HCT116 (cell line): ENCODE results near the gene DAZAP1. TPM values are rescaled to one million over a fixed set of nuclear protein-coding genes. Genes with fewer than 3 reads are reported as not detected.

Experiments used
- ATAC-seq: fragments of 200-7000 bp; cut with Tn5 transposase; 2 replicates; pipeline ENCODE4 v1.9.1; 2020; ENCODE audit warnings: mild to moderate bottlenecking, moderate library complexity
- BruUV-seq: library from RNA; stranded (reverse); fragments of 400-500 nt; replicated peaks from 2 replicates; lab custom pipeline; 2021; lab: Mats Ljungman, UMichigan
- CTCF ChIA-PET: fragments of 300-600 bp; sonication (Branson Sonifier 250); formaldehyde crosslinking; loops from one replicate; lab custom pipeline; 2021; ENCODE audit warnings: antibody characterized with exemption; lab: Charles Lee
- POLR2A ChIA-PET: fragments of 300-600, 350-600 bp; sonication (Branson Sonifier 250); formaldehyde crosslinking; loops from one replicate; lab custom pipeline; 2021; ENCODE audit warnings: antibody characterized with exemption; lab: Charles Lee
- RAD21 ChIA-PET, 2 experiments: fragments of 300-600 bp; sonication (Branson Sonifier 250); formaldehyde crosslinking; loops; one replicate each; lab custom pipeline; 2023; ENCODE audit warnings: low total read pairs in 2 of 2; ENCODE audit not compliant: uncharacterized antibody in 2 of 2, unreplicated experiment in 2 of 2, low non-redundant PET in 1 of 2; lab: Charles Lee
- DNase-seq: peaks from one replicate; pipeline ENCODE4 v3.0.0-alpha.2; 2010; ENCODE audit warnings: low read depth, low spot score
- H2AFZ ChIP-seq: fragments of 200-600 bp; shearing (Covaris generic), sonication (generic); 2 replicates; pipeline ENCODE4 v1.6.1; 2017; ENCODE audit warnings: low read depth, mixed run types, mixed read lengths, antibody characterized with exemption, low read length; ENCODE audit not compliant: poor library complexity, severe bottlenecking
- H3K27ac ChIP-seq: 2 replicates; pipeline ENCODE4 v1.5.1; 2012; ENCODE audit warnings: low read depth, low read length
- H3K27me3 ChIP-seq: fragments of 200-600 bp; sonication (generic); 2 replicates; pipeline ENCODE4 v1.6.1; 2016; ENCODE audit warnings: mixed run types, low read length, mixed read lengths; ENCODE audit not compliant: insufficient read depth
- H3K36me3 ChIP-seq, 2 experiments: fragments of 200-500 bp in 1 of 2; fragments of 200-600 bp in 1 of 2; sonication (Bioruptor generic) in 1 of 2; sonication (generic) in 1 of 2; 2 replicates each; pipeline versions ENCODE4 v1.5.1 to v1.6.1; 2014 to 2016; ENCODE audit warnings: low read length in 2 of 2, inconsistent platforms in 1 of 2, mixed read lengths in 1 of 2, mixed run types in 1 of 2; ENCODE audit not compliant: insufficient read depth in 2 of 2, control insufficient read depth in 1 of 2
- H3K4me1 ChIP-seq, 2 experiments: fragments of 200-600 bp in 1 of 2; sonication (generic) in 1 of 2; 2 replicates each; pipeline versions ENCODE4 v1.5.1 to v1.6.1; 2012 to 2017; ENCODE audit warnings: low read length in 2 of 2, inconsistent platforms in 1 of 2, mild to moderate bottlenecking in 1 of 2, mixed read lengths in 1 of 2, mixed run types in 1 of 2, moderate library complexity in 1 of 2; ENCODE audit not compliant: insufficient read depth in 2 of 2, control insufficient read depth in 1 of 2
- H3K4me2 ChIP-seq: fragments of 200-600 bp; sonication (generic); 2 replicates; pipeline ENCODE4 v1.6.1; 2017; ENCODE audit warnings: mixed run types, low read length, mixed read lengths
- H3K4me3 ChIP-seq, 2 experiments: fragments of 200-600 bp in 1 of 2; sonication (generic) in 1 of 2; replicated peaks in 1 of 2; 2 replicates each; pipeline ENCODE4 v1.5.1; 2011 to 2016; ENCODE audit warnings: low read length in 2 of 2, control low read depth in 1 of 2, low read depth in 1 of 2, mild to moderate bottlenecking in 1 of 2, mixed read lengths in 1 of 2, mixed run types in 1 of 2
- H3K79me2 ChIP-seq: fragments of 200-600 bp; sonication (generic); 2 replicates; pipeline ENCODE4 v1.6.1; 2017; ENCODE audit warnings: mild to moderate bottlenecking, mixed run types, low read length, moderate library complexity, mixed read lengths; ENCODE audit not compliant: insufficient read depth
- H3K9ac ChIP-seq: fragments of 200-600 bp; sonication (generic); 2 replicates; pipeline ENCODE4 v1.6.1; 2016; ENCODE audit warnings: low read length, mixed read lengths
- H3K9me2 ChIP-seq: fragments of 200-600 bp; sonication (generic), shearing (Covaris generic); 2 replicates; pipeline ENCODE4 v1.6.1; 2017; ENCODE audit warnings: mixed run types, mild to moderate bottlenecking, moderate library complexity; ENCODE audit not compliant: insufficient read depth
- H3K9me3 ChIP-seq, 2 experiments: fragments of 200-500 bp in 1 of 2; fragments of 200-600 bp in 1 of 2; sonication (Bioruptor generic) in 1 of 2; sonication (generic) in 1 of 2; 2 replicates each; pipeline ENCODE4 v1.6.1; 2014 to 2017; ENCODE audit warnings: low read length in 2 of 2, mixed read lengths in 2 of 2, inconsistent platforms in 1 of 2, low read depth in 1 of 2, mild to moderate bottlenecking in 1 of 2, mixed run types in 1 of 2, moderate library complexity in 1 of 2; ENCODE audit not compliant: control insufficient read depth in 1 of 2, insufficient read depth in 1 of 2
- H4K20me1 ChIP-seq: fragments of 200-600 bp; sonication (generic), shearing (Covaris generic); 2 replicates; pipeline ENCODE4 v1.6.1; 2017; ENCODE audit warnings: mixed run types, mild to moderate bottlenecking, moderate library complexity; ENCODE audit not compliant: insufficient read depth
- ATF3 ChIP-seq: IDR thresholded peaks from 2 replicates; pipeline ENCODE4 v1.6.1; 2012
- CEBPB ChIP-seq: IDR thresholded peaks from 2 replicates; pipeline ENCODE4 v1.6.1; 2012; ENCODE audit warnings: low read depth
- CTCF ChIP-seq, 3 experiments: fragments of 200-600 bp in 1 of 3; sonication (generic) in 1 of 3; IDR thresholded peaks in 2 of 3; conservative IDR thresholded peaks in 1 of 3; 2 replicates each; pipeline ENCODE4 v1.5.1; 2012 to 2017; ENCODE audit warnings: low read depth in 2 of 3, low read length in 2 of 3, antibody characterized with exemption in 1 of 3, borderline replicate concordance in 1 of 3, control low read depth in 1 of 3, mild to moderate bottlenecking in 1 of 3, mixed read lengths in 1 of 3, mixed run types in 1 of 3, moderate library complexity in 1 of 3; ENCODE audit not compliant: insufficient read depth in 1 of 3
- EGR1 ChIP-seq: IDR thresholded peaks from 2 replicates; pipeline ENCODE4 v1.6.1; 2012; ENCODE audit warnings: low read depth
- ELF1 ChIP-seq: IDR thresholded peaks from 2 replicates; pipeline ENCODE4 v1.6.1; 2012; ENCODE audit warnings: low read depth, borderline replicate concordance
- EZH2phosphoT487 ChIP-seq: fragments of 200-600 bp; IDR thresholded peaks from 2 replicates; pipeline ENCODE4 v1.6.1; 2018; ENCODE audit warnings: antibody characterized with exemption, borderline replicate concordance
- FOSL1 ChIP-seq: IDR thresholded peaks from 2 replicates; pipeline ENCODE4 v1.6.1; 2012; ENCODE audit warnings: low read depth
- MAX ChIP-seq: IDR thresholded peaks from 2 replicates; pipeline ENCODE4 v1.6.1; 2012
- POLR2A ChIP-seq: IDR thresholded peaks from 2 replicates; pipeline ENCODE4 v1.7.0; 2011; ENCODE audit warnings: borderline replicate concordance; ENCODE audit not compliant: insufficient read depth, insufficient read length; ENCODE audit errors: extremely low read depth
- POLR2AphosphoS5 ChIP-seq: IDR thresholded peaks from 2 replicates; pipeline ENCODE4 v1.6.1; 2011; ENCODE audit warnings: mild to moderate bottlenecking, low read depth, low read length, moderate library complexity
- RAD21 ChIP-seq: IDR thresholded peaks from 2 replicates; pipeline ENCODE4 v1.6.1; 2012; ENCODE audit warnings: low read depth, mild to moderate bottlenecking
- SIN3A ChIP-seq: IDR thresholded peaks from 2 replicates; pipeline ENCODE4 v1.6.1; 2012; ENCODE audit warnings: low read depth
- SP1 ChIP-seq: IDR thresholded peaks from 2 replicates; pipeline ENCODE4 v1.6.1; 2012; ENCODE audit warnings: low read depth
- SRF ChIP-seq: IDR thresholded peaks from 2 replicates; pipeline ENCODE4 v1.6.1; 2012; ENCODE audit warnings: low read depth
- TCF7L2 ChIP-seq: IDR thresholded peaks from 2 replicates; pipeline ENCODE4 v1.7.0; 2011; ENCODE audit warnings: borderline replicate concordance, inconsistent platforms; ENCODE audit not compliant: insufficient read depth, insufficient read length; ENCODE audit errors: extremely low read depth
- ZFX ChIP-seq: fragments of 450-650 bp; IDR thresholded peaks from 2 replicates; pipeline ENCODE4 v1.6.1; 2017
- intact Hi-C: fragments of 100-400 bp; cut with micrococcal nuclease; formaldehyde crosslinking; loops from 2 replicates; pipeline ENCODE4 v1.10.0; 2022
- total RNA-seq: library from RNA; stranded (reverse); gene quantifications from one replicate; pipeline ENCODE4 v1.2.1, GENCODE V29; 2021; ENCODE audit not compliant: unreplicated experiment

Gene DAZAP1
- total RNA-seq, 1 experiment from 2014 or later, result 191 TPM

GRCh38 chr19:1388637-1389026, 18.8 kb upstream of the DAZAP1 start:
- Histone ChIP-seq H3K9me3 (no peaks in the 10 kb centered on the region), H3K4me2 (no peak overlapping the region), H4K20me1 (no peaks in the 10 kb centered on the region), H3K27me3 (no peaks in the 10 kb centered on the region), H3K4me1 (peaks cover 5 to 8% of the 10 kb centered on the region in 2 experiments), H3K27ac (no peak overlapping the region), H3K9ac (no peak overlapping the region), H3K36me3 (peaks cover 2 to 14% of the 10 kb centered on the region in 2 experiments; a peak in 2 of 4 replicates), H3K79me2 (peaks cover 15% of the 10 kb centered on the region), H3K4me3 (no peak overlapping the region), H2AFZ (no peak overlapping the region), H3K9me2 (no peaks in the 10 kb centered on the region)
- no peak for ATAC-seq
- no peak for TF ChIP-seq CEBPB
- POLR2A ChIA-PET, result no interaction called here
- no peak for DNase-seq
- CTCF ChIA-PET, result no interaction called here
- BruUV-seq, result no TSS peak
- RAD21 ChIA-PET, result no interaction called here
- intact Hi-C loops, result no loop called here

- H3K4me2 ChIP-seq, result no peak overlapping the region
- no peaks in the 10 kb centered on the region for H3K27me3 ChIP-seq
- peaks cover 2 to 14% of the 10 kb centered on the region in 2 experiments; a peak in 2 of 4 replicates for H3K36me3 ChIP-seq
- DNase-seq (no peak), ATAC-seq (no peak)
- no peak overlapping the region for H3K4me3 ChIP-seq
- no peak overlapping the region for H3K27ac ChIP-seq
- ChIA-PET POLR2A (no interaction called here), CTCF (no interaction called here), RAD21 (no interaction called here)
- intact Hi-C loops, result no loop called here
- no peak overlapping the region for H3K9ac ChIP-seq
- H3K9me3 ChIP-seq, result no peaks in the 10 kb centered on the region
- no peaks in the 10 kb centered on the region for H3K9me2 ChIP-seq
- BruUV-seq, result no TSS peak
- peaks cover 5 to 8% of the 10 kb centered on the region in 2 experiments for H3K4me1 ChIP-seq
- H3K79me2 ChIP-seq, result peaks cover 10% of the 10 kb centered on the region
- no peak overlapping the region for H2AFZ ChIP-seq
- H4K20me1 ChIP-seq, result no peaks in the 10 kb centered on the region
- no peak for TF ChIP-seq MAX
- no peak for TF ChIP-seq EGR1
- no peak for TF ChIP-seq EZH2phosphoT487
- no peak for TF ChIP-seq ELF1
- no peak for TF ChIP-seq CEBPB
- no peak for TF ChIP-seq CTCF (IDR thresholded peaks at IDR 0.05 in 2 of 3, conservative IDR thresholded peaks at IDR 0.05 in 1 of 3; ENCODE audit: borderline replicate concordance in 1 of 3, insufficient read depth in 1 of 3, low read depth in 2 of 3, low read length in 2 of 3)
- TF ChIP-seq FOSL1, result no peak
- no peak for TF ChIP-seq SP1
- TF ChIP-seq SIN3A, result no peak
- no peak for TF ChIP-seq ATF3
- no peak for TF ChIP-seq RAD21
- TF ChIP-seq POLR2AphosphoS5, result no peak
- no peak for TF ChIP-seq SRF
- no peak for TF ChIP-seq TCF7L2
- TF ChIP-seq POLR2A, result no peak
- TF ChIP-seq ZFX, result no peak
Measured at GRCh38 chr19:1389033-1389940, 18.1 kb upstream of the DAZAP1 start.
